K562 (cell line): ENCODE data around the gene PACRG. TPM values are rescaled to one million over a fixed set of nuclear protein-coding genes. Genes with fewer than 3 reads are reported as not detected.

Experiments
- AFF4 ChIP-seq: sonication (generic); formaldehyde crosslinking; IDR thresholded peaks from 2 replicates; pipeline ENCODE4 v1.8.0; 2023; ENCODE audit warnings: mild to moderate bottlenecking, missing genetic modification reagents
- ARID4B ChIP-seq: sonication (generic); formaldehyde crosslinking; IDR thresholded peaks from 2 replicates; pipeline ENCODE4 v1.8.0; 2022; ENCODE audit warnings: mild to moderate bottlenecking, missing genetic modification reagents
- CHAMP1 ChIP-seq: fragments of 450-650 bp; IDR thresholded peaks from 2 replicates; pipeline ENCODE4 v1.6.1; 2016; ENCODE audit warnings: mild to moderate bottlenecking
- SMAD3 ChIP-seq: fragments of 450-650 bp; formaldehyde crosslinking; conservative IDR thresholded peaks from 2 replicates; pipeline ENCODE4 v1.4.0; 2020; ENCODE audit warnings: mild to moderate bottlenecking
- SREBF2 ChIP-seq: sonication (generic); formaldehyde crosslinking; IDR thresholded peaks from 2 replicates; pipeline ENCODE4 v1.4.0; 2020; ENCODE audit warnings: mild to moderate bottlenecking, missing genetic modification reagents
- THAP12 ChIP-seq: fragments of 250-450 bp; sonication (Bioruptor Pico); IDR thresholded peaks from 2 replicates; pipeline ENCODE4 v1.9.0; 2021; ENCODE audit warnings: mild to moderate bottlenecking, inconsistent platforms
- THRB ChIP-seq: fragments of 450-650 bp; formaldehyde crosslinking; conservative IDR thresholded peaks from 2 replicates; pipeline ENCODE4 v1.4.0; 2022; ENCODE audit warnings: mild to moderate bottlenecking, missing genetic modification characterization
- polyA plus RNA-seq, 8 experiments: library from polyadenylated mRNA; depleted of rRNA in 4 of 8; stranded (reverse) in 5 of 8; unstranded in 3 of 8; fragments of >200 nt; fragmentation: Nextera tagmentation in 2 of 8; fragmentation: Illumina TruSeq in 1 of 8; extraction: Ambion mirVana in 2 of 8; extraction: Trizol in 1 of 8; gene quantifications; 2 replicates each; pipeline versions ENCODE4 v1.2.1 to v1.2.3, GENCODE V29; 2011 to 2014; ENCODE audit warnings: inconsistent platforms in 1 of 8, missing spikeins in 1 of 8
- total RNA-seq, 7 experiments: library from RNA; depleted of rRNA in 6 of 7; stranded (reverse); fragments of >200 nt in 6 of 7; fragmentation: Illumina TruSeq in 2 of 7; extraction: Trizol in 2 of 7; gene quantifications; 2 replicates each; pipeline versions ENCODE4 v1.2.1 to v1.2.3, GENCODE V29; 2011 to 2021; ENCODE audit warnings: low replicate concordance in 1 of 7

PACRG gene
- total and polyA plus RNA-seq, 9 of the 15 experiments (the other 6 are each of a cell fraction or from before 2014, with no cell fraction given) = 0.04 TPM; not detected in 8

- TF ChIP-seq ARID4B (no peak), AFF4 (CRISPR knock-in tag) (no peak), CHAMP1 (no peak), THAP12 (no peak), SMAD3 (CRISPR knock-in tag) (no peak), SREBF2 (CRISPR knock-in tag) (no peak), THRB (CRISPR knock-in tag) (no peak)
Observed at GRCh38 chr6:163294734-163295133, 567.0 kb downstream of the PACRG start (continued).
